ENCODE measurements around the gene PTX4.
A peak's percentile ranks its signal among the peaks of the same experiment; 100 is the strongest.
"Not testable (repeated sequence)": the region's sequence is repeated elsewhere in the genome, so short reads cannot be mapped to it uniquely, and the experiment has no call there.

PTX4 gene

GRCh38 chr16:1478937-1479336 lies 9.8 kb downstream of the PTX4 start:
- DNase-seq = not testable (repeated sequence)

GRCh38 chr16:1477033-1477432 lies 11.7 kb downstream of the PTX4 start:
- no peak for DNase-seq

- no peak for DNase-seq
Measured at GRCh38 chr16:1475552-1476114, 13.1 kb downstream of the PTX4 start.

GRCh38 chr16:1474796-1475551 lies 13.8 kb downstream of the PTX4 start, which contains the start of gene CLCN7:
CLCN7 (minus strand) TSS chr16:1475028; CDS start chr16:1474974, 54 bp downstream.
- DNase-seq = peak; percentile 80

GRCh38 chr16:1474082-1474795 lies 14.5 kb downstream of the PTX4 start:
- DNase-seq = no peak

GRCh38 chr16:1472974-1473373 lies 15.8 kb downstream of the PTX4 start:
- no peak for DNase-seq

GRCh38 chr16:1471569-1472194 lies 17.1 kb downstream of the PTX4 start:
- DNase-seq = no peak

- no peak for DNase-seq
Measured at GRCh38 chr16:1470481-1471251, 18.1 kb downstream of the PTX4 start.

GRCh38 chr16:1469693-1470201 lies 19.0 kb downstream of the PTX4 start:
- no peak for DNase-seq

- DNase-seq = not testable (repeated sequence)
Measured at GRCh38 chr16:1469141-1469540, 19.6 kb downstream of the PTX4 start.

GRCh38 chr16:1468426-1468810 lies 20.3 kb downstream of the PTX4 start:
- DNase-seq = no peak

- DNase-seq = no peak
Measured at GRCh38 chr16:1466968-1467521, 21.7 kb downstream of the PTX4 start.

- DNase-seq = no peak
Measured at GRCh38 chr16:1466054-1466453, 22.7 kb downstream of the PTX4 start.

- DNase-seq = no peak
Measured at GRCh38 chr16:1465567-1465915, 23.2 kb downstream of the PTX4 start.

GRCh38 chr16:1464894-1465566 lies 23.7 kb downstream of the PTX4 start:
- no peak for DNase-seq

- no peak for DNase-seq
Measured at GRCh38 chr16:1464196-1464893, 24.4 kb downstream of the PTX4 start.

GRCh38 chr16:1461146-1461545 lies 27.6 kb downstream of the PTX4 start:
- no peak for DNase-seq

GRCh38 chr16:1460602-1461138 lies 28.1 kb downstream of the PTX4 start:
- DNase-seq = no peak

GRCh38 chr16:1459967-1460366 lies 28.8 kb downstream of the PTX4 start:
- DNase-seq = no peak

- DNase-seq = no peak
Measured at GRCh38 chr16:1458977-1459341, 29.8 kb downstream of the PTX4 start.
